ENCODE measurements around the gene NRK. TPM values are rescaled to one million over a fixed set of nuclear protein-coding genes. Genes with fewer than 3 reads are reported as not detected.

The NRK gene
- total and polyA plus RNA-seq, 2 of the 4 experiments (the other 2 are of a cell fraction) = 0.92 to 2.7 TPM

GRCh38 chrX:105865709-105866108 is 43.4 kb downstream of the NRK start:
- Histone ChIP-seq H3K9me1 (ENCODE audit: insufficient read depth, low read length) (no peaks in the 10 kb centered on the region), H3K56ac (ENCODE audit: extremely low read depth, insufficient read depth, low read length) (no peak overlapping the region), H4K5ac (ENCODE audit: low read depth, low read length) (no peak overlapping the region), H3K36me3 (ENCODE audit: control insufficient read depth, insufficient read depth, low read length) (no peaks in the 10 kb centered on the region), H3K9ac (ENCODE audit: low read depth, low read length) (no peak overlapping the region), H3K27ac (ENCODE audit: insufficient read depth, low read length) (no peak overlapping the region), H2AFZ (replicated peaks; ENCODE audit: low read length, poor library complexity) (no peak overlapping the region), H3K79me1 (ENCODE audit: low read depth in 1 of 2, low read length in 2 of 2) (no peaks in the 10 kb centered on the region), H2AK5ac (ENCODE audit: low read depth, low read length) (no peak overlapping the region), H2AK9ac (replicated peaks; ENCODE audit: low read depth, low read length, poor library complexity) (no peak overlapping the region), H3K14ac (replicated peaks; ENCODE audit: low read depth, low read length) (no peak overlapping the region), H3K27me3 (ENCODE audit: control insufficient read depth, insufficient read depth, low read length) (no peaks in the 10 kb centered on the region), H3K9me3 (ENCODE audit: control insufficient read depth, insufficient read depth, low read length) (no peaks in the 10 kb centered on the region), H4K20me1 (ENCODE audit: insufficient read depth, low read length) (no peaks in the 10 kb centered on the region), H2BK120ac (ENCODE audit: low read depth, low read length) (no peak overlapping the region), H3K18ac (ENCODE audit: low read depth, low read length) (no peak overlapping the region), H3K4ac (ENCODE audit: low read depth, low read length) (no peak overlapping the region), H4K8ac (ENCODE audit: low read depth in 2 of 2, low read length in 2 of 2) (no peak overlapping the region), H3K4me2 (ENCODE audit: low read depth, low read length) (no peak overlapping the region), H3K4me1 (ENCODE audit: control insufficient read depth, insufficient read depth, low read length) (no peaks in the 10 kb centered on the region), H2BK20ac (ENCODE audit: low read depth, low read length) (no peak overlapping the region), H3K23ac (ENCODE audit: low read depth, low read length) (no peak overlapping the region), H3K4me3 (ENCODE audit: insufficient read depth, low read depth, low read length) (no peak overlapping the region), H4K91ac (ENCODE audit: insufficient read depth, low read depth, low read length) (no peak overlapping the region), H2BK5ac (ENCODE audit: low read depth, low read length, poor library complexity, severe bottlenecking) (no peak overlapping the region), H2BK15ac (ENCODE audit: low read depth, low read length) (no peak overlapping the region)
- ChIA-PET CTCF (interaction anchor here (1.0 kb wide), 1 partner anchor 25 kb away, joined by 4 read pairs; no protein-coding TSS in a partner anchor), POLR2A (ENCODE audit: unreplicated experiment) (no interaction called here)
- no peak for ATAC-seq (ENCODE audit: low read depth)
- dilution Hi-C loops (cut with HindIII; ENCODE audit: low sequenced_read_pairs, unreplicated experiment) (no loop called here), in situ Hi-C loops (cut with MboI; ENCODE audit: low sequenced_read_pairs) (no loop called here), intact Hi-C loops (cut with micrococcal nuclease) (no loop called here)
- WGBS, 2 experiments (ENCODE audit: extremely low coverage in 2 of 2, insufficient read length in 1 of 2) = no CpG with 5 or more reads among the region's 3 CpGs
- TF ChIP-seq USF2 (IDR thresholded peaks at IDR 0.05; ENCODE audit: low read depth, low read length) = no peak
- no peak for TF ChIP-seq MAFK (IDR thresholded peaks at IDR 0.05; ENCODE audit: low read depth, low read length)
- no peak for TF ChIP-seq CTCF (conservative IDR thresholded peaks at IDR 0.05; ENCODE audit: low read depth, low read length)
- no peak for DNase-seq
- BruUV-seq (replicated peaks) = no TSS peak
